ENCODE measurements around the gene SPTBN2.

SPTBN2 gene

GRCh38 chr11:66707486-66707885 is 21.5 kb downstream of the SPTBN2 start:
- no peak for DNase-seq
- in situ Hi-C loops (cut with MboI; ENCODE audit: low pct_unique_long_range_greater_than_20kb, low sequenced_read_pairs) = no loop called here

- in situ Hi-C loops (cut with MboI; ENCODE audit: low pct_unique_long_range_greater_than_20kb, low sequenced_read_pairs) = no loop called here
Measured at GRCh38 chr11:66706989-66707388, 22.0 kb downstream of the SPTBN2 start.

GRCh38 chr11:66705587-66706335 is 23.3 kb downstream of the SPTBN2 start:
- no peak for DNase-seq
- in situ Hi-C loops (cut with MboI; ENCODE audit: low pct_unique_long_range_greater_than_20kb, low sequenced_read_pairs) = no loop called here

More at GRCh38 chr11:66706989-66707388, 22.0 kb downstream of the SPTBN2 start:
- no peak for DNase-seq

GRCh38 chr11:66704659-66705360 is 24.2 kb downstream of the SPTBN2 start:
- DNase-seq = no peak
- in situ Hi-C loops (cut with MboI; ENCODE audit: low pct_unique_long_range_greater_than_20kb, low sequenced_read_pairs) = no loop called here

GRCh38 chr11:66701432-66702240 is 27.4 kb downstream of the SPTBN2 start:
- peak; percentile 59 for DNase-seq
- in situ Hi-C loops (cut with MboI; ENCODE audit: low pct_unique_long_range_greater_than_20kb, low sequenced_read_pairs) = no loop called here

- no peak for DNase-seq
- in situ Hi-C loops (cut with MboI; ENCODE audit: low pct_unique_long_range_greater_than_20kb, low sequenced_read_pairs) = no loop called here
Measured at GRCh38 chr11:66700742-66701141, 28.3 kb downstream of the SPTBN2 start.

GRCh38 chr11:66700337-66700736 is 28.7 kb downstream of the SPTBN2 start:
- in situ Hi-C loops (cut with MboI; ENCODE audit: low pct_unique_long_range_greater_than_20kb, low sequenced_read_pairs) = no loop called here
- no peak for DNase-seq

GRCh38 chr11:66698491-66698890 is 30.5 kb downstream of the SPTBN2 start:
- DNase-seq = no peak
- in situ Hi-C loops (cut with MboI; ENCODE audit: low pct_unique_long_range_greater_than_20kb, low sequenced_read_pairs) = loop anchor here (25.0 kb wide), 1 partner anchor 139 kb away; the partner anchor contains the start of gene RCE1

- no peak for DNase-seq
- in situ Hi-C loops (cut with MboI; ENCODE audit: low pct_unique_long_range_greater_than_20kb, low sequenced_read_pairs) = loop anchor here (25.0 kb wide), 1 partner anchor 139 kb away; the partner anchor contains the start of gene RCE1
Measured at GRCh38 chr11:66697988-66698387, 31.0 kb downstream of the SPTBN2 start.

- in situ Hi-C loops (cut with MboI; ENCODE audit: low pct_unique_long_range_greater_than_20kb, low sequenced_read_pairs) = loop anchor here (25.0 kb wide), 1 partner anchor 141 kb away; the partner anchor contains the start of gene RCE1
- DNase-seq = no peak
Measured at GRCh38 chr11:66696146-66696545, 32.9 kb downstream of the SPTBN2 start.

- peak; percentile 90 for DNase-seq
- in situ Hi-C loops (cut with MboI; ENCODE audit: low pct_unique_long_range_greater_than_20kb, low sequenced_read_pairs) = loop anchor here (25.0 kb wide), 1 partner anchor 143 kb away; the partner anchor contains the start of gene RCE1
Measured at GRCh38 chr11:66694732-66695207, 34.2 kb downstream of the SPTBN2 start.

GRCh38 chr11:66694056-66694410 is 35.0 kb downstream of the SPTBN2 start:
- no peak for DNase-seq
- in situ Hi-C loops (cut with MboI; ENCODE audit: low pct_unique_long_range_greater_than_20kb, low sequenced_read_pairs) = loop anchor here (25.0 kb wide), 1 partner anchor 143 kb away; the partner anchor contains the start of gene RCE1

- DNase-seq = no peak
- in situ Hi-C loops (cut with MboI; ENCODE audit: low pct_unique_long_range_greater_than_20kb, low sequenced_read_pairs) = loop anchor here (25.0 kb wide), 1 partner anchor 144 kb away; the partner anchor contains the start of gene RCE1
Measured at GRCh38 chr11:66693356-66694055, 35.5 kb downstream of the SPTBN2 start.

- no peak for DNase-seq
- in situ Hi-C loops (cut with MboI; ENCODE audit: low pct_unique_long_range_greater_than_20kb, low sequenced_read_pairs) = loop anchor here (25.0 kb wide), 1 partner anchor 144 kb away; the partner anchor contains the start of gene RCE1
Measured at GRCh38 chr11:66692871-66693331, 36.1 kb downstream of the SPTBN2 start.

GRCh38 chr11:66692446-66692845 is 36.6 kb downstream of the SPTBN2 start:
- no peak for DNase-seq
- in situ Hi-C loops (cut with MboI; ENCODE audit: low pct_unique_long_range_greater_than_20kb, low sequenced_read_pairs) = loop anchor here (25.0 kb wide), 1 partner anchor 145 kb away; the partner anchor contains the start of gene RCE1

- in situ Hi-C loops (cut with MboI; ENCODE audit: low pct_unique_long_range_greater_than_20kb, low sequenced_read_pairs) = loop anchor here (25.0 kb wide), 1 partner anchor 146 kb away; the partner anchor contains the start of gene RCE1
Measured at GRCh38 chr11:66691311-66691980, 37.6 kb downstream of the SPTBN2 start.

GRCh38 chr11:66689661-66690590 is 39.1 kb downstream of the SPTBN2 start:
- in situ Hi-C loops (cut with MboI; ENCODE audit: low pct_unique_long_range_greater_than_20kb, low sequenced_read_pairs) = loop anchor here (25.0 kb wide), 1 partner anchor 147 kb away; the partner anchor contains the start of gene RCE1
- DNase-seq = no peak

More at GRCh38 chr11:66691311-66691980, 37.6 kb downstream of the SPTBN2 start:
- DNase-seq = no peak

Measured in KBM-7 (cell line).